Gastrocnemius medialis (tissue), 4 donors: Measurements from ENCODE around the gene C2orf49.

Experiments
- CTCF ChIP-seq, 5 experiments: fragments of 450-650 bp in 3 of 5; fragments of 200-600 bp in 2 of 5; sonication (generic) in 2 of 5; IDR thresholded peaks in 4 of 5; conservative IDR thresholded peaks in 1 of 5; 1 replicate in 4 of 5; 2 replicates in 1 of 5; pipeline ENCODE4 v1.5.1; 2016 to 2019; ENCODE audit warnings: antibody characterized with exemption in 5 of 5, mild to moderate bottlenecking in 3 of 5, moderate library complexity in 3 of 5
- POLR2A ChIP-seq, 2 donors: fragments of 450-650 bp; IDR thresholded peaks; one replicate each; pipeline ENCODE4 v1.6.1; 2017; ENCODE audit warnings: antibody characterized with exemption in 2 of 2, mild to moderate bottlenecking in 2 of 2, moderate library complexity in 2 of 2

GRCh38 chr2:105385731-105386540, 48.6 kb downstream of the C2orf49 start:
- TF ChIP-seq CTCF (IDR thresholded peaks at IDR 0.05 in 4 of 5, conservative IDR thresholded peaks at IDR 0.05 in 1 of 5), result no peak
- no peak for TF ChIP-seq POLR2A (IDR thresholded peaks at IDR 0.05)
